ENCODE results near the gene IRF2BPL. TPM values are rescaled to one million over a fixed set of nuclear protein-coding genes. Genes with fewer than 3 reads are reported as not detected.
"Not testable (repeated sequence)": the region's sequence is repeated elsewhere in the genome, so short reads cannot be mapped to it uniquely, and the experiment has no call there.

IRF2BPL gene
- total RNA-seq, 1 donor from 2014 or later = 65.6 TPM

DNA sequence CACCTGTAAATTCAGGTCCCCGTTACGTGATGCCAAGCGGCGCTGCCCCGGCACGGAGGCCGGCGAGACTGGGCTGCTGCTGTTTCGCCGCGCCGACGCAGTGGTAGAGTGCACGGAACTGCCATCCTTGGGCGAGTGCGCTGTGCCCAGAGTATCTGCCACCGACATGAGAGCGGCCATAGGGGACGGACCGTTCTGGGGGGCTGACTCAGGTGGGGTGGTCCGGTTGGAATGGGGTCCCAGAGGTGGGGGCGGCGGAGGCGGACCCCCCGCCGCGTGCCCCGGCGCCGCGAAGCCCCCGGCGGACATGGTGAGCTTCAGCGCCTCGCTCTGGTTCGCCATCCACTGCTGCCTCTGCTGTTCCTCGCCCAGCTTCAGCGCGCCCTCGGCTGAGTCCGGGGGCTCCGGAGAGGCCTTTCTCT is 2.8 kb downstream of the IRF2BPL start:
- DNase-seq (ENCODE audit: low read depth) = no peak
- TF ChIP-seq, protein P1, sequence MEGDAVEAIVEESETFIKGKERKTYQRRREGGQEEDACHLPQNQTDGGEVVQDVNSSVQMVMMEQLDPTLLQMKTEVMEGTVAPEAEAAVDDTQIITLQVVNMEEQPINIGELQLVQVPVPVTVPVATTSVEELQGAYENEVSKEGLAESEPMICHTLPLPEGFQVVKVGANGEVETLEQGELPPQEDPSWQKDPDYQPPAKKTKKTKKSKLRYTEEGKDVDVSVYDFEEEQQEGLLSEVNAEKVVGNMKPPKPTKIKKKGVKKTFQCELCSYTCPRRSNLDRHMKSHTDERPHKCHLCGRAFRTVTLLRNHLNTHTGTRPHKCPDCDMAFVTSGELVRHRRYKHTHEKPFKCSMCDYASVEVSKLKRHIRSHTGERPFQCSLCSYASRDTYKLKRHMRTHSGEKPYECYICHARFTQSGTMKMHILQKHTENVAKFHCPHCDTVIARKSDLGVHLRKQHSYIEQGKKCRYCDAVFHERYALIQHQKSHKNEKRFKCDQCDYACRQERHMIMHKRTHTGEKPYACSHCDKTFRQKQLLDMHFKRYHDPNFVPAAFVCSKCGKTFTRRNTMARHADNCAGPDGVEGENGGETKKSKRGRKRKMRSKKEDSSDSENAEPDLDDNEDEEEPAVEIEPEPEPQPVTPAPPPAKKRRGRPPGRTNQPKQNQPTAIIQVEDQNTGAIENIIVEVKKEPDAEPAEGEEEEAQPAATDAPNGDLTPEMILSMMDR (conservative IDR thresholded peaks at IDR 0.05; ENCODE audit: low read depth, low read length) = no peak
- peak overlapping the region; percentile 79 for H3K4me3 ChIP-seq (ENCODE audit: low read depth, low read length)

DNA sequence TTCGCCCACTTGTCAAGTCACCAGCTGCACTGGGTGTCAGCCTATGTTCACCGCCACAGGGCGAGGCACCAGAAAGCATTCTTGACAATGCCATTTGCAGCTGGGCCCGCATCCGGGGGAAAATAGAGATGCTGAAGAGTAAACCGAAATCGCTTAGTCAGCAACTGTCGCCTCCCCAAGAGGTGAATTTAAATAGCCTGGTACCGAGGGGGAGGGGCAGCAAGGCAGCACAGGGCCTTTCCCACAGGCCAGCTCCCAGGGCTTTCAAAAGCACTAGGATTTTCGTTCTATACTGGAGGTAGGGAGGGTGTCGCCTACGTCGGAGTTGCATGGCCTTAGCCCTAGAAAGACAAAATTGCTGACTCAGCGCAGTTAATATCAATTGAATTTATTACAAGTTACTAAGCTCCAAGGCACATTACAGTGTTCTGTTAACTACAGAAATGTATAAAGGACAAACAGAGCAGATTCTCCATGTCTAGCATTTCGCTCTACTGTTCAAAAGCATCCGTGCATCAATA is 4.3 kb downstream of the IRF2BPL start:
- no peak for DNase-seq (ENCODE audit: low read depth)
- peak overlapping the region; percentile 79 for H3K4me3 ChIP-seq (ENCODE audit: low read depth, low read length)
- TF ChIP-seq, protein P1 (conservative IDR thresholded peaks at IDR 0.05; ENCODE audit: low read depth, low read length) = no peak

DNA sequence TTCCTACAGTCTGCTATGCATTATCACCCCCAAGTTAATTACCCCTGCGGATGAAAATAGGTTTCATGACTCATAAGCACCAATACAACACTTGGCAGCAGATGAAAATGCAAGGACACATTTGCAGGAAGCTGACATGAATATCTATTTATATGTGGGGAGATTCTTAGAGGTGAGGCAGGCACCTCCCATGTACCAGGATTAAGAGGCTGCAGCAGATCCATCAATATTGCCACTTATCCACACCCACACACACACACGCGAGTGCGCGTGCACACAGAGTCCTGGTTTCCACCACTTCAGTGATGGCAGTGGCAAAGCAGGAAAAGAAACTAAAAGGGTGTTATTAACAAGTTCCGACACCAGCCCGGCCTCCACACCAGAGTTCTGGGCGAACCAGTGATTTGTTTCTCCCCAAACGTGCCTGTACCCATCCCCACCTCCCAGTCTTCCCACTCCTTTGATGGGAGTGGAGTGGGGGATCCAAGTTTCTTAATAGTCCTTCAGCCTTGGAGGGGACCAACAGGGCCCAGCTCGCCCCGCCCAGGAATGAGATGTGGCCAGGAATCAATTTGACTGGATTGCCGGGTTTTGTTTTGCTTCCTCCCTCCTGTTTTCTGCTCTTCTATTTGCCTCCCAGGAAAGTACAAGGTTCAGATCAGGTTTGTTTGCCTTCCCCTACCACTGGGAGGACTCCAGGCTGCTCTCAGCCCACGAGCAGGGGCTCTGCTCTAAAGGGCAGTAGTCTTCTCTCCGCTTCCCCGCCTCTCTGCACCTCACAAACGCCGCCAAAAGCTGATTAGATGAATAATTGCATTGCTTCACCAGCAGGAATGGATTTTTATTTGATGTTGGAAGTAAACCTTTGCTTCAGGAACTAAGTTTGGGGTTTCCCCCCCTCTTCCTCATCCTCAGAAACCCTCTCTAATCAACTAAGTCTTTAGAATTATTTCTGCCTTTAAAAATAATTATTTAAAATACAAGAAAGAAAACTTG is 5.2 kb downstream of the IRF2BPL start:
- TF ChIP-seq, protein P1 (conservative IDR thresholded peaks at IDR 0.05; ENCODE audit: low read depth, low read length) = peak; percentile 41
- H3K4me3 ChIP-seq (ENCODE audit: low read depth, low read length) = peak overlapping the region; percentile 79
- DNase-seq (ENCODE audit: low read depth) = no peak

DNA sequence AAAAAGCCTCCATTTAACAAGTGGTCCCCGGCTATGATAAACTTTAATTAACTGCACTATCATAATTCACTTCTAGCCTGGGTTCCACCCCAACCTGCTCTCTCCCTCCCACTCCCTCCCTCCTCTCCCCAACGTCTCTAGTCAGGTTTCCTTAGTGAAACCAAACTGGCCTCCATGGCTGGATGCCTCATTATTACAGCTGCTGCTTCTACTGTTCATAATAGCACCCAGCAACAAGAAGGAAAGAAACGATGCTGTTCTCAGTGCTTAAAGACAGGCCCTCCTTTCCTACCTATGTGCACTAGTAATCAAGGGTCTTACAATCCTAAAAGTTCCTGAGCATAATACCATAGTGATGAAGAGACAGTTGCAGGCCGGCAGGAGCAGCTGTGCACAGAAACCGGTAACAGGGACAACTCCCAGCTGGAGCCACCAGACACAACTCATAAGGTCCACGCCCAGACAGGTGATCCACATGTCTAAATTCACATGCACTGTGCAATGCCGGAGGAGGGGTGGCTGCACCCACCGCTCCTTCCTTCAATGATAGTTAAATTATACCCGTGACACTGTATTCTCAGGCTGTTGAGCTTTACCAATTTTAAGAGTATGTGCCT is 6.2 kb downstream of the IRF2BPL start:
- no peak overlapping the region for H3K4me3 ChIP-seq (ENCODE audit: low read depth, low read length)
- no peak for DNase-seq (ENCODE audit: low read depth)

DNA sequence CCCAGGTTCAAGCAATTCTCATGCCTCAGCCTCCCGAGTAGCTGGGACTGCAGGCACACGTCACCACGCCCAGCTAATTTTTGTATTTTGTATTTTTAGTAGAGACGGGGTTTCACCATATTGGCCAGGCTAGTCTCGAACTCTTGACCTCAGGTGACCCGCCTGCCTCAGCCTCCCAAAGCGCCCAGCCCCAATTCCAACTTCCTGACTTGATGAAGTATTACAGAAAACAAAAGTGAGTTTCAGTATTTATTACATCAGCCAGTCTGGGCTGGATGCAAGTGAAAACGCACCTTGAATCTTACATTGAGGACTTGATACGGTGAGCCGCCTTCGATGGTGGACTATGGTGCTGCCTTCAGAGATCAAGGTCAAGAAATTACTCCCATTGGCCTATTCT is 7.1 kb downstream of the IRF2BPL start:
- H3K4me3 ChIP-seq (ENCODE audit: low read depth, low read length); DNase-seq (ENCODE audit: low read depth): not testable (repeated sequence)

More for the DNA sequence above, 6.2 kb downstream of the IRF2BPL start:
- TF ChIP-seq, protein P1 (conservative IDR thresholded peaks at IDR 0.05; ENCODE audit: low read depth, low read length) = no peak

DNA sequence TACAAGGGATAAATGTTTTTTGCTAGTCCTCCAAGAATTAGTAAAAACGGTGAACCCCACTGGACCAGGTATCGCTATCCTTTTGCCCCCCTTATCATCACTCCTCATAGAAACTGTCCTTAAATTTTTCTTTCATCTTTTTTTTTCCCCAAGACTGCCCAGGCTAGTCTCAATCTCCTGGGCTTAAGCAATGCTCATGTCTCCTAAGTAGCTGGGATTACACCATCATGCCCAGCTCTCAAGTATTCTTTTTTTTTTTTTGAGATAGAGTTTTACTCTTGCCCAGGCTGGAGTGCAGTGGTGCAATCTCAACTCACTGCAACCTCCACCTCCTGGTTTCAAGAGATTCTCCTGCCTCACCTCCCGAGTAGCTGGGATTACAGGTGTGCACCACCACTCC is 9.7 kb downstream of the IRF2BPL start:
- no peak for DNase-seq (ENCODE audit: low read depth)
- TF ChIP-seq, protein P1 (conservative IDR thresholded peaks at IDR 0.05; ENCODE audit: low read depth, low read length) = no peak
- no peak overlapping the region for H3K4me3 ChIP-seq (ENCODE audit: low read depth, low read length)

DNA sequence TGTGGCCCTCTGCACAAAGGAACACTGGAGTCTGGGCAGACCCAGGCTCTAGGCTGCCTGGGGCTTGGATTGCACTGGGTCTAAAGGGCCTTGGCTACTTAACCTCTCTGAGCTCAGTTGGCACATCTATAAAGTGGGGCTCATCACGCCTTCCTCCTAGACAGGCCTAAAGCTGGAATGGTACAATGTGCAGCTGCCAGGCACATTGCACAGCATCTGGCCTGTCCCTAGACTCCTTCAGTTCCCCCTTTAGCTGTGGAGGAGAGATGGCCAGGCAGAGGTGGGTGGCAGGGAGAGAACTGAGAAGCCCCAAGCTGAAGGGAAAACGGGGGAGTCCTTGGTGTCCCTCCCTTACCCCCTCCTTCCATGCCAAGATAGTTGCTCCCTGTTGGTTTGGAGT is 10.8 kb downstream of the IRF2BPL start:
- DNase-seq (ENCODE audit: low read depth) = no peak
- TF ChIP-seq, protein P1 (conservative IDR thresholded peaks at IDR 0.05; ENCODE audit: low read depth, low read length) = no peak
- H3K4me3 ChIP-seq (ENCODE audit: low read depth, low read length) = no peak overlapping the region

All from epithelial cell of proximal tubule (primary cell).